IPS DF 4.7 (cell line): ENCODE measurements around the gene ADAM21.
"Not testable (repeated sequence)": the region's sequence is repeated elsewhere in the genome, so short reads cannot be mapped to it uniquely, and the experiment has no call there.

Source experiments
- DNase-seq: peaks from one replicate; pipeline ENCODE4 v3.0.0-alpha.2; 2013; ENCODE audit warnings: low spot score; ENCODE audit errors: extremely low read depth

The ADAM21 gene

GRCh38 chr14:70477356-70478105, 25.6 kb downstream of the ADAM21 start:
- DNase-seq, result not testable (repeated sequence)

DNA sequence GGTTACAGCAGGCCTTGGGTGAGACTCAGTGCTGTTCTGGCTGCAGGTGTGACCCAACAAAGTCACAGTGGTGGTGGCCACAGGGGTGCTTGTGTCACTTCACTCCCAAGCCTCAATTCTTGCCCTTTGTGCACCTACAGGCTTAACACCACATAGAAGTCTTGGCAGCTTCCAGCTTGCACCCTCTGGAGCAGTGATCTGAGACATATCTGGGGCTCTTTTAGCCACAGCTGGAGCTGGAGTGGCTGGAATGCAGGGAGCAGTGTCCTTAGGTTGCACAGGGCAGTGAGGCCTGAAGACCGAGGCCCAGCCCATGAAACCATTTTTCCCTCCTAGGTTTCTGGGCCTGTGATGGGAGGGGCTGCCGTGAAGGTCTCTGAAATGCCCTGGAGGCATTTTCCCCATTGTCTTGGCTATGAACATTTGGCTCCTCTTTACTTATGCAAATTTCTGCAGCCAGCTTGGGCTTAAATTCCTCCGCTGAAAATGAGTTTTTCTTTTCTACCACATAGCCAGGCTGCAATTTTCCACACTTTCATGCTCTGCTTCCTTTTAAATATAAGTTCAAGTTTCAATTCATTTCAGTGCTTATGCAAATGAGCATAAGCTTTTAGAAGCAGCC, 37.7 kb downstream of the ADAM21 start:
- no peak for DNase-seq

- no peak for DNase-seq
These were observed 46.2 kb downstream of the ADAM21 start for GRCh38 chr14:70498191-70498590.
